ENCODE data around the gene TMEM184B. TPM values are rescaled to one million over a fixed set of nuclear protein-coding genes. Genes with fewer than 3 reads are reported as not detected.

TMEM184B gene
- total RNA-seq, 3 donors from 2014 or later, result 30.6 to 49.5 (median 42.4) TPM

DNA sequence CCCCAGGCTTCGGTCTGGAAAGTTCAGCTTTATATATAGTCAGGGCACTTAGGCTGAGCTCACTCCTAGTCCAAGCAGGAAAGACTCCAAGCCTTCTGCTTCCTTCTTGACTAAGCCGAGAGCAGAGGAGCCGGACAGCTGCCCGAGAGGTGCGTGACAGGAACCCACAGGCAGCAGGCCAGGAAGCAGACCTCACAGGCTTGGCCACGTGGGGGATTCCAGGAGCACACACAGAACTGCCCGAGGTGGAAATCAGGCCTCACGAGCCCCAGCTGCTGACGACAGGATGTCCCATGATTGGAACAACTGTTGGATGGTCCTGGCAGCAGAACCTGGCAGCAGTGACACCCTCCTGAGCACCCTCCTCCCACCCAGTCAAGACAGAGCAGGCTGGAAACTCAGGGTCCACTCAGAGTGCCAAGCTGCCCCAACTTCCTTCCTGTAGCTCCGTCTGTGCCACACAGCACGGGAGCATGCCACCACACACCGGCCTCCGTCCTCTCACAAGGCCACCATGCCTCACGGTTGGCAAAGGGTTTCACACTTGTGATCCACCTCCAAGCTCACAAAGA is 96.6 kb downstream of the TMEM184B start:
- intact Hi-C loops (cut with DNase I; ENCODE audit: low total_unique reads), result no loop called here
- no peak for TF ChIP-seq CTCF (IDR thresholded peaks at IDR 0.05)
- TF ChIP-seq POLR2AphosphoS5 (IDR thresholded peaks at IDR 0.05), result peak; percentile 51 to 84 (median 77)
- TF ChIP-seq POLR2A (IDR thresholded peaks at IDR 0.05), result no peak
- Histone ChIP-seq H3K9me3 (no peaks in the 10 kb centered on the region), H3K36me3 (no peaks in the 10 kb centered on the region), H3K27ac (peak overlapping the region; percentile 96), H3K4me1 (peaks cover 19 to 34% of the 10 kb centered on the region in 2 donors), H3K27me3 (no peaks in the 10 kb centered on the region), H3K4me3 (no peak overlapping the region)
- DNase-seq (ENCODE audit: low spot score in 2 of 2), result peak; percentile 88 to 93

GRCh38 chr22:38175206-38176118 is 97.3 kb downstream of the TMEM184B start:
- Histone ChIP-seq H3K4me1 (peaks cover 19 to 27% of the 10 kb centered on the region in 2 donors), H3K36me3 (no peaks in the 10 kb centered on the region), H3K4me3 (no peak overlapping the region), H3K9me3 (no peaks in the 10 kb centered on the region), H3K27me3 (no peaks in the 10 kb centered on the region), H3K27ac (peak overlapping the region; percentile 96)
- no peak for DNase-seq (ENCODE audit: low spot score in 2 of 2)
- TF ChIP-seq CTCF (IDR thresholded peaks at IDR 0.05) (no peak), POLR2AphosphoS5 (IDR thresholded peaks at IDR 0.05) (no peak), POLR2A (IDR thresholded peaks at IDR 0.05) (no peak)
- intact Hi-C loops (cut with DNase I; ENCODE audit: low total_unique reads), result no loop called here

GRCh38 chr22:38174626-38175025 is 98.2 kb downstream of the TMEM184B start:
- no peaks in the 10 kb centered on the region for H3K27me3 ChIP-seq
- intact Hi-C loops (cut with DNase I; ENCODE audit: low total_unique reads), result no loop called here
- no peaks in the 10 kb centered on the region for H3K9me3 ChIP-seq
- TF ChIP-seq POLR2AphosphoS5 (IDR thresholded peaks at IDR 0.05) (no peak), CTCF (IDR thresholded peaks at IDR 0.05) (no peak), POLR2A (IDR thresholded peaks at IDR 0.05) (no peak)
- H3K4me3 ChIP-seq, result no peak overlapping the region
- DNase-seq (ENCODE audit: low spot score in 2 of 2), result no peak
- H3K4me1 ChIP-seq, result peaks cover 19 to 21% of the 10 kb centered on the region in 2 donors
- H3K36me3 ChIP-seq, result no peaks in the 10 kb centered on the region
- H3K27ac ChIP-seq, result peak overlapping the region; percentile 96

DNA sequence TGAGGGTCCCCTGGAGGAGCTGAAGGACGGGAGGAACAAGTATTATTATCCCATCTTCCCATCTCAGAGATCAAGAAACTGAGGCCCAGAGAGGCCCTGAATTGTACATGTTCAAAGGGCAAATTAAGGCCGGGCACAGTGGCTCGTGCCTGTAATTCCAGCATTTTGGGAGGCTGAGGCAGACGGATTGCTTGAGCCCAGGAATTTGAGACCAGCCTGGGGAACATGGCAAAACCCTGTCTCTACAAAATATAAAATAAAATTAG is 99.2 kb downstream of the TMEM184B start:
- TF ChIP-seq POLR2AphosphoS5 (IDR thresholded peaks at IDR 0.05), result no peak
- peak overlapping the region; percentile 93 to 96 for H3K27ac ChIP-seq
- no peaks in the 10 kb centered on the region for H3K27me3 ChIP-seq
- no peaks in the 10 kb centered on the region for H3K9me3 ChIP-seq
- H3K4me1 ChIP-seq, result peaks cover 19% of the 10 kb centered on the region in 2 donors
- intact Hi-C loops (cut with DNase I; ENCODE audit: low total_unique reads), result no loop called here
- no peak overlapping the region for H3K4me3 ChIP-seq
- H3K36me3 ChIP-seq, result no peaks in the 10 kb centered on the region
- DNase-seq (ENCODE audit: low spot score in 2 of 2), result no peak

DNA sequence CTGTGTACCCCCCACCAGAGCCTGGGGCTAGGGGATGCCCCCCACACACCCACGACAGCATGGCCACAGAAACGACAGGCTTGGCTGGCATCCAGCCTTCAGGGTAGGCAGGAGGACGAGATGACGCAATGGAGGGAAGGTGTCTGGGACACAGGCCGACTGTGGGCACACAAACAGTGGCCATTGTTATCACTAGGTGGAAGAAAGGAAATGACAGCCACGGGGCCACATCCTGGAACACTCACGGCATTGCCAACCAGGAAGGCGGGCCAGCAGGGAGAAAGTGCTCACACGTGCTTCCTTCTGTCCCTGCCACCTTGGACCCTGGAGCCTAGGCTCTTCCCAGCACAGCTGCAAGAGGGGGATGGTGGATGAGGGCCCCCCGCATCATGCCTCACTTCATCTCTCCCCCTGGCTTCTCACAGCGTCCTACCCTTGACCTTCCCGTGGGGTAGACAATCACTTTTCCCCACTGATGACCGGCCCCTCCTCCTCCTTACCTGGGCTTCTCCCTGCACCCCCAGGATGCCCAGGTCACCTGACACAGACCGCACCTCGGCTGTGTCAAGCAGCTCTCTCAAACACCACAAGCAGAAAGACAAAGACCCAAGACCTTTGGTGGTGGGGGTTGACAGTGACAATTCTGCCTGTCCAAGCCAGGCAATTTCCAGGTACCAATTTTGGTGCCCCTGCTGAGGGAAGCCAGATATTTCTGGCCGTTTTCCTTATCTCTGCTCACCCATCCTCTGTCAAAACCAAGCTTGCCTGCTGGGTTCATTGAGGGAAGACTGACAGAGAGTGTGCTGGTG is 99.8 kb downstream of the TMEM184B start:
- Histone ChIP-seq H3K4me1 (peaks cover 14 to 19% of the 10 kb centered on the region in 2 donors), H3K36me3 (no peaks in the 10 kb centered on the region), H3K27ac (peak overlapping the region; percentile 93 to 96), H3K9me3 (no peaks in the 10 kb centered on the region), H3K27me3 (no peaks in the 10 kb centered on the region), H3K4me3 (peak overlapping the region in 1 of 3 donors; percentile 28)
- intact Hi-C loops (cut with DNase I; ENCODE audit: low total_unique reads), result no loop called here
- TF ChIP-seq POLR2AphosphoS5 (IDR thresholded peaks at IDR 0.05) (peak; percentile 93 to 95 (median 94)), POLR2A (IDR thresholded peaks at IDR 0.05) (no peak), CTCF (IDR thresholded peaks at IDR 0.05) (no peak)
- DNase-seq (ENCODE audit: low spot score in 2 of 2), result peak; percentile 87 to 95
